Left ventricle myocardium inferior (tissue), 1 donor: ENCODE results near the gene CEACAM1. TPM values are rescaled to one million over a fixed set of nuclear protein-coding genes. Genes with fewer than 3 reads are reported as not detected.
A peak's percentile ranks its signal among the peaks of the same experiment; 100 is the strongest.

Experiments
- DNase-seq: peaks from one replicate; pipeline ENCODE4 v3.0.0-alpha.2; 2020
- H3K27ac ChIP-seq: fragments of 200-600 bp; replicated peaks from 2 replicates; pipeline ENCODE4 v1.8.0; 2021
- H3K27me3 ChIP-seq: fragments of 200-600 bp; 2 replicates; pipeline ENCODE4 v1.8.0; 2021; ENCODE audit warnings: low read depth
- H3K36me3 ChIP-seq: fragments of 200-600 bp; 2 replicates; pipeline ENCODE4 v1.8.0; 2021
- H3K4me1 ChIP-seq: fragments of 200-600 bp; 2 replicates; pipeline ENCODE4 v1.8.0; 2021
- H3K4me3 ChIP-seq: fragments of 200-600 bp; 2 replicates; pipeline ENCODE4 v1.8.0; 2021; ENCODE audit warnings: mild to moderate bottlenecking, moderate library complexity
- H3K9me3 ChIP-seq: fragments of 200-600 bp; replicated peaks from 2 replicates; pipeline ENCODE4 v1.8.0; 2021
- intact Hi-C: fragments of 100-400 bp; cut with micrococcal nuclease; formaldehyde crosslinking; loops from one replicate; pipeline ENCODE4 v1.11.0; 2022
- total RNA-seq: library from RNA; stranded (reverse); fragmentation: NEBNext Ultra II Directional; extraction: Animal tissue kit (Norgen Biotek cat#: 25700); gene quantifications from one replicate; pipeline ENCODE4 v1.2.1, GENCODE V29; 2021
- TF ChIP-seq, protein P1 (sequence below): fragments of 200-600 bp; IDR thresholded peaks from 2 replicates; pipeline ENCODE4 v1.8.0; 2021; ENCODE audit warnings: antibody characterized with exemption, mild to moderate bottlenecking, borderline replicate concordance
- donor health status: DM: no; HTN: yes; CAD: no; lungs with severe emphysema.

Gene CEACAM1
- total RNA-seq, 1 donor from 2014 or later, result 3.4 TPM

DNA sequence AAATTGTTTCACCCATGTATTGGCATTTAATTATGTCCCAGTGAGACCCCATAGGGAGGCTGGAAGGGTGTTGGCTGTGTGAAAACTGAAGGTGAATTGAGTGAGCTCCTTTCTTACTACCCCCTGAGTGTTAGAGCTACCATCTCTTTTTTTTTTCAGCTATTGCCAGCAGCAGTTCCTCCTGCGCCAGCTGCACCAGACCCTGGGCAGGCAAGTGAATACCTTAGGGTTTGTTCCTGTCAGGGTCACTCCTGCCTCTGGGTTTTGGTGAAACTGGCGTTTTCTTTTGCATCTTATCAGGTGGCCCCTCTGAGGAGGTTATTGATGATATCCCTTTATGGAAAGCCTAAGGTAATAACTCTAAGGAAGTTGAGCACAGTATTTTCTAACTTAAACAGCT is 40.9 kb upstream of the CEACAM1 start:
- no peaks in the 10 kb centered on the region for H3K9me3 ChIP-seq
- TF ChIP-seq, protein P1, sequence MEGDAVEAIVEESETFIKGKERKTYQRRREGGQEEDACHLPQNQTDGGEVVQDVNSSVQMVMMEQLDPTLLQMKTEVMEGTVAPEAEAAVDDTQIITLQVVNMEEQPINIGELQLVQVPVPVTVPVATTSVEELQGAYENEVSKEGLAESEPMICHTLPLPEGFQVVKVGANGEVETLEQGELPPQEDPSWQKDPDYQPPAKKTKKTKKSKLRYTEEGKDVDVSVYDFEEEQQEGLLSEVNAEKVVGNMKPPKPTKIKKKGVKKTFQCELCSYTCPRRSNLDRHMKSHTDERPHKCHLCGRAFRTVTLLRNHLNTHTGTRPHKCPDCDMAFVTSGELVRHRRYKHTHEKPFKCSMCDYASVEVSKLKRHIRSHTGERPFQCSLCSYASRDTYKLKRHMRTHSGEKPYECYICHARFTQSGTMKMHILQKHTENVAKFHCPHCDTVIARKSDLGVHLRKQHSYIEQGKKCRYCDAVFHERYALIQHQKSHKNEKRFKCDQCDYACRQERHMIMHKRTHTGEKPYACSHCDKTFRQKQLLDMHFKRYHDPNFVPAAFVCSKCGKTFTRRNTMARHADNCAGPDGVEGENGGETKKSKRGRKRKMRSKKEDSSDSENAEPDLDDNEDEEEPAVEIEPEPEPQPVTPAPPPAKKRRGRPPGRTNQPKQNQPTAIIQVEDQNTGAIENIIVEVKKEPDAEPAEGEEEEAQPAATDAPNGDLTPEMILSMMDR, result no peak
- no peaks in the 10 kb centered on the region for H3K36me3 ChIP-seq
- no peak overlapping the region for H3K27ac ChIP-seq
- intact Hi-C loops, result no loop called here
- peaks cover 8% of the 10 kb centered on the region for H3K4me1 ChIP-seq
- DNase-seq, result no peak
- H3K27me3 ChIP-seq, result no peaks in the 10 kb centered on the region
- H3K4me3 ChIP-seq, result no peak overlapping the region

DNA sequence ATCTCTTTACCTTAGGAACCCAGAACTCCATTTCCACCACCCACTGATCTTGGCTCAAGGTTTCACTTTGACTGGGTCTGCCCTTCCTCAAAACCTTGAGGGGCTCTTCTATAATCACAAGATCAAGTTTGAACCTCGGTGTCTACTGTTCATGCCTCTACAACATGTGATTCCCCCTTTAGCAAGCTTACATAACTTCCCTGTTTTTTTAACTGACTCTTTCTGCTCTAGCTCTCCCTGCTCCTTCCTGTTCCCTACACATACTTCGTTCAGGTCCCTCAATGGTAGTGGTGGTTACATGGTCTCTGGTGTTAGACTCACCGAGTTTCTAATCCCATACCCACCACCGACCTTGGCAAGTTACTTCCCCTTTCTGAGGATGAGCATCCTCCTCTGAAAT is 39.7 kb upstream of the CEACAM1 start:
- intact Hi-C loops, result no loop called here
- no peak overlapping the region for H3K27ac ChIP-seq
- H3K36me3 ChIP-seq, result no peaks in the 10 kb centered on the region
- no peaks in the 10 kb centered on the region for H3K27me3 ChIP-seq
- DNase-seq, result no peak
- H3K4me3 ChIP-seq, result no peak overlapping the region
- TF ChIP-seq, protein P1, result no peak
- H3K4me1 ChIP-seq, result peaks cover 16% of the 10 kb centered on the region
- no peaks in the 10 kb centered on the region for H3K9me3 ChIP-seq

GRCh38 chr19:42567567-42567966 is 39.3 kb upstream of the CEACAM1 start:
- H3K9me3 ChIP-seq, result no peaks in the 10 kb centered on the region
- intact Hi-C loops, result no loop called here
- TF ChIP-seq, protein P1, result no peak

GRCh38 chr19:42563352-42564210 is 35.3 kb upstream of the CEACAM1 start:
- Histone ChIP-seq H3K4me3 (no peak overlapping the region), H3K27ac (no peak overlapping the region), H3K36me3 (no peaks in the 10 kb centered on the region), H3K27me3 (peaks cover 16% of the 10 kb centered on the region), H3K4me1 (peaks cover 16% of the 10 kb centered on the region), H3K9me3 (no peaks in the 10 kb centered on the region)
- DNase-seq, result no peak
- intact Hi-C loops, result no loop called here
- TF ChIP-seq, protein P1, result peak; percentile 72

More at GRCh38 chr19:42567567-42567966, 39.3 kb upstream of the CEACAM1 start:
- DNase-seq, result no peak
- Histone ChIP-seq H3K27me3 (no peaks in the 10 kb centered on the region), H3K4me1 (peaks cover 16% of the 10 kb centered on the region), H3K36me3 (no peaks in the 10 kb centered on the region), H3K27ac (no peak overlapping the region), H3K4me3 (no peak overlapping the region)

DNA sequence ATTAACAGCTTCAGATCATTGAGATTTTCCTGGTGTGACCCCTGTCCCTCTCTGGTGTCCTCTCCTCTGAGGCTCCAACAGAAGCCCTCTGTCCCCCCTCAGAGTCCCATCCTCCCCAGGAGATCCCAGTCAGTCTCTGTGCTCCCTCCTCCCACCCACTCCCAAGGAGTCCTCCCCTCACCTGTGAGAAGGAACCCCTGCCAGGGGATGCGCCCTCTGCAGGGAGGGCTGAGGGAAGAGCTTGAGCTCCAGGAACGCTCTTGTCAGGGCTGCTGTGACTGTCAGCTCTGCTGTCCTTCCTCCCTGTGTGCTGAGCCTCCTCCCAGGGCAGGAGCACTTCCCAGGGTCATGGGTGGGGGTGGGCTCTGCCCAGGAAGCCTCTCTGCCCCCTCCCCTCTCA is 33.2 kb upstream of the CEACAM1 start:
- intact Hi-C loops, result no loop called here
- H3K4me1 ChIP-seq, result peaks cover 10% of the 10 kb centered on the region
- no peaks in the 10 kb centered on the region for H3K9me3 ChIP-seq
- TF ChIP-seq, protein P1, result no peak
- peaks cover 16% of the 10 kb centered on the region for H3K27me3 ChIP-seq
- no peak overlapping the region for H3K27ac ChIP-seq
- no peak for DNase-seq
- H3K4me3 ChIP-seq, result no peak overlapping the region
- H3K36me3 ChIP-seq, result no peaks in the 10 kb centered on the region
